Uterus (tissue), 4 donors: ENCODE measurements around the gene ANGPT4. TPM values are rescaled to one million over a fixed set of nuclear protein-coding genes. Genes with fewer than 3 reads are reported as not detected.

Experiments
- DNase-seq, 2 donors: peaks; one replicate each; pipeline ENCODE4 v3.0.0-alpha.2; 2019 to 2020
- H3K27ac ChIP-seq, 2 donors: fragments of 200-600 bp; sonication (generic); 1 replicate in 1 of 2; 2 replicates in 1 of 2; pipeline ENCODE4 v1.5.1; 2016 to 2018
- H3K27me3 ChIP-seq, 2 donors: fragments of 200-600 bp; sonication (generic); one replicate each; pipeline ENCODE4 v1.5.1; 2018 to 2019; ENCODE audit warnings: control low read depth in 1 of 2
- H3K36me3 ChIP-seq, 2 donors: fragments of 200-600 bp; sonication (generic); one replicate each; pipeline ENCODE4 v1.5.1; 2019; ENCODE audit warnings: control low read depth in 1 of 2
- H3K4me1 ChIP-seq, 2 donors: fragments of 200-600 bp; sonication (generic); one replicate each; pipeline ENCODE4 v1.5.1; 2018 to 2019; ENCODE audit warnings: control low read depth in 1 of 2
- H3K4me3 ChIP-seq, 2 donors: fragments of 200-600 bp; sonication (generic); 1 replicate in 1 of 2; 2 replicates in 1 of 2; pipeline ENCODE4 v1.5.1; 2018 to 2019; ENCODE audit warnings: mild to moderate bottlenecking in 1 of 2
- H3K9me3 ChIP-seq, 2 donors: fragments of 200-600 bp; sonication (generic); one replicate each; pipeline ENCODE4 v1.5.1; 2019; ENCODE audit warnings: control low read depth in 1 of 2
- POLR2A ChIP-seq, 2 donors: fragments of 450-650 bp; IDR thresholded peaks; one replicate each; pipeline ENCODE4 v1.6.1; 2016; ENCODE audit warnings: antibody characterized with exemption in 2 of 2, mild to moderate bottlenecking in 1 of 2, moderate library complexity in 1 of 2
- intact Hi-C: fragments of 100-400 bp; cut with DNase I; formaldehyde crosslinking; loops from one replicate; pipeline ENCODE4 v1.15.1; 2023; ENCODE audit warnings: low total_unique reads
- total RNA-seq, 4 donors: library from RNA; depleted of rRNA in 3 of 4; stranded (reverse); fragments of >200 nt in 3 of 4; gene quantifications; one replicate each; pipeline versions ENCODE4 v1.1.0 to v1.2.4, GENCODE V29; 2014 to 2023
- TF ChIP-seq, protein P1 (sequence below), 4 experiments: fragments of 200-600 bp in 2 of 4; fragments of 450-650 bp in 2 of 4; sonication (generic) in 2 of 4; IDR thresholded peaks; one replicate each; pipeline ENCODE4 v1.5.1; 2016 to 2019; ENCODE audit warnings: antibody characterized with exemption in 4 of 4, mild to moderate bottlenecking in 2 of 4, moderate library complexity in 1 of 4
- donor health status: DM: yes; HTN: yes; CAD: no.

The ANGPT4 gene
- total RNA-seq, 4 donors from 2014 or later, result 0.55 to 8.8 (median 3.8) TPM

DNA sequence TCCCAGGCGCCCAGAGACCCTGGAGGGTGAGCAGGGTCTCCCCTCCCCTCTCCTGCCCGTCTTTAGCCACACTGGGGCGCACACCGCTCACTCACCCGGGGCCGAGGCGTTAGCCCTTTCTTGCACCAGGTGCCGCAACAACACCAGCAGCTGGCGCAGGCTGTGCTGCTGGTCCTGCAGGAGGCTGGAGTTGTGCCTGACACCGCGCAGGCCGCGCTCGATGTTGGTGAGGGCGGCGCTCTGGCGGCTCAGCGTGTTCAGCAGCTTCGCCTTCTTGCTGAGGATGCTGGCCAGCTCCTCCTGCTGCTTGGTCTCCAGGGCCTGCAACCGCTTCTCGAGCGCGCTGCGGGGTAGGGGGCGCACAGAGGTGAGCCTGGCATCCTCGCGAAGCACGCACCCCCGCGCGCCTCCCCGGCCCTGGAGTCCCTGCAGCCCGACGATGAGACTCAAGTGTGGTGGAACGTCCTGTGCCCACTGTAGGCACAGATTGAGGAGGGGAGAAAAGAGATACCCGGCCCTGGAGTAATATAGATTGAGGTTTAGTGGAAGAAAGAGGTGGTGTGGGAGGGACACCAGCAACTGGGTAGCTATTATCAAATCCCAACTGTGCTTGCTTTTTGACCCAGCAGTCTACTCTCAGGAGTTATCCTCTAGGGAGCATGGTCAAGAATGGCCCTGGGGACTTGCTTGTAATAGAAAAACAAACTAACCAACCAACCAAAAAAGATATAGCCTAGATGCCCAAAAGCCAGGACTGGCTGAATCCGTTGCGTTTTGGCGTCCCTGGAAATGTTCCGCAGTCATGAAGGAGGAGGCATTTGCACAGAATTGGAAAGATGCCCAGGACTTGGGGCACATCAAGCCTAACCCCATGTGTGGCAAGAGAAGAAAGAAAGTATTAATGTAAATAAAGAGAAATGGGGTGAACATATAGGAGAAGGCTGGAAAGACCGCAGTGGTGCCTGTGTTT is 30.9 kb downstream of the ANGPT4 start:
- Histone ChIP-seq H3K27me3 (no peaks in the 10 kb centered on the region), H3K36me3 (no peaks in the 10 kb centered on the region), H3K27ac (no peak overlapping the region), H3K4me1 (peaks cover 0 to 4% of the 10 kb centered on the region in 2 donors), H3K4me3 (no peak overlapping the region), H3K9me3 (no peaks in the 10 kb centered on the region)
- intact Hi-C loops, result no loop called here
- DNase-seq, result peak in 1 of 2 donors; percentile 21
- TF ChIP-seq, protein P1, sequence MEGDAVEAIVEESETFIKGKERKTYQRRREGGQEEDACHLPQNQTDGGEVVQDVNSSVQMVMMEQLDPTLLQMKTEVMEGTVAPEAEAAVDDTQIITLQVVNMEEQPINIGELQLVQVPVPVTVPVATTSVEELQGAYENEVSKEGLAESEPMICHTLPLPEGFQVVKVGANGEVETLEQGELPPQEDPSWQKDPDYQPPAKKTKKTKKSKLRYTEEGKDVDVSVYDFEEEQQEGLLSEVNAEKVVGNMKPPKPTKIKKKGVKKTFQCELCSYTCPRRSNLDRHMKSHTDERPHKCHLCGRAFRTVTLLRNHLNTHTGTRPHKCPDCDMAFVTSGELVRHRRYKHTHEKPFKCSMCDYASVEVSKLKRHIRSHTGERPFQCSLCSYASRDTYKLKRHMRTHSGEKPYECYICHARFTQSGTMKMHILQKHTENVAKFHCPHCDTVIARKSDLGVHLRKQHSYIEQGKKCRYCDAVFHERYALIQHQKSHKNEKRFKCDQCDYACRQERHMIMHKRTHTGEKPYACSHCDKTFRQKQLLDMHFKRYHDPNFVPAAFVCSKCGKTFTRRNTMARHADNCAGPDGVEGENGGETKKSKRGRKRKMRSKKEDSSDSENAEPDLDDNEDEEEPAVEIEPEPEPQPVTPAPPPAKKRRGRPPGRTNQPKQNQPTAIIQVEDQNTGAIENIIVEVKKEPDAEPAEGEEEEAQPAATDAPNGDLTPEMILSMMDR (IDR thresholded peaks at IDR 0.05), result peak in 1 of 4 experiments; percentile 20
- TF ChIP-seq POLR2A (IDR thresholded peaks at IDR 0.05), result no peak

DNA sequence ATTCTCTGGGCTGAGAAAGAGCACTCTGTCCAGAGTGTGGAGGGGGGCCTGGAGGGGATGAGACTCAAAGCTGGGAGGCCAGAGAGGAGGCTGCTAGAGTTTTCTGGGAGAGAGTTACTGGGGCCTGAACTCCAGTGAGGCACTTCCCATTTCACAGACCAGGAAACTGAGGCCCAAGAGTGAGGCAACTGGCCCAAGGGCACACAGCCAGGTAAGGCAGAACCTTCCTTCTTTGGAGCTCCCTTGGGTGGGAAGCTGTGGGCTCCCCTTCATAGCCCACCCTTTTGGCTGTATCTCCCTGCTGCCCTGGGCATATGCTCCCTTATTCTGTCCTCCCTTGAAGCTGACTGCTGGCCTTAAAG is 34.4 kb downstream of the ANGPT4 start:
- H3K9me3 ChIP-seq, result no peaks in the 10 kb centered on the region
- no peak overlapping the region for H3K27ac ChIP-seq
- intact Hi-C loops, result no loop called here
- TF ChIP-seq, protein P1 (IDR thresholded peaks at IDR 0.05), result no peak
- TF ChIP-seq POLR2A (IDR thresholded peaks at IDR 0.05), result no peak
- no peaks in the 10 kb centered on the region for H3K27me3 ChIP-seq
- H3K36me3 ChIP-seq, result no peaks in the 10 kb centered on the region
- no peak overlapping the region for H3K4me3 ChIP-seq
- H3K4me1 ChIP-seq, result peaks cover 0 to 4% of the 10 kb centered on the region in 2 donors
- no peak for DNase-seq

DNA sequence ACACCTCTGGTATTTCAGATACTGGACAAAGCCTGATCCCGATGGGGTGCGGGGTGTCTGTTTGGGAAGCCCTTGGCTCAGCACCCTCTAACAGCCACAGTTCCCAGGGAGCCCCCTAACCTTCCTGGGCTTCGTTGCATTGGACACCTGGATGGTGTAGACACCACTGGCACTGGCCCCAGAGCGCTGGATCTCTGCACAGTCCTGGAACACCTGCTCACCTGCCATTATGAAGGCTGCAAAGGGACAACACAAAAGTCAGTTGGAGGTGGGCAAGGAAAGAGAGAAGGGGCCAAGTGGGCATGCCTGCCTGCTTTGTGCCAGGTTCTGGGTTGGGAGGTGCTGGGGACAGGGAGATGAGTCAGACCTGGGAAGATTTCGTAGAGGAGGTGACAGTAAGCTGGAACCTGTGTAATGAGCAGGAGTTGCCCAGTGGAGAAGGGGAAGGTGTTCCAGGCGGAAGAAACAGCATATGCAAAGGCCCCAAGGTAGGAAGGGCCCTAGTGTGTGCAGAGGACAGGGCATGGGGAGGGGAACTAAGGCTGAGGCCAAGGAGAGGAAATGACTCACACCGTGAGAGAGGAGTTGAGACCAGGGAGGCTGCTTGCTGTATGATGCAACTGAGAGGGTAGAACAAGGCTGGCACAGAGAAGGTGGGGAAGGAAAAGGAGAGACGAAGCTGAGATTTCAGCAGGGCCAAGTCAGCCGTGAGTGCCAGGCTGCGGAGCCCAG is 34.9 kb downstream of the ANGPT4 start:
- Histone ChIP-seq H3K36me3 (no peaks in the 10 kb centered on the region), H3K9me3 (no peaks in the 10 kb centered on the region), H3K4me1 (peaks cover 0 to 4% of the 10 kb centered on the region in 2 donors), H3K27ac (no peak overlapping the region), H3K4me3 (no peak overlapping the region), H3K27me3 (no peaks in the 10 kb centered on the region)
- TF ChIP-seq POLR2A (IDR thresholded peaks at IDR 0.05), result no peak
- TF ChIP-seq, protein P1 (IDR thresholded peaks at IDR 0.05), result no peak
- DNase-seq, result no peak
- intact Hi-C loops, result no loop called here

GRCh38 chr20:879626-880025 is 36.5 kb downstream of the ANGPT4 start:
- Histone ChIP-seq H3K27ac (no peak overlapping the region), H3K36me3 (no peaks in the 10 kb centered on the region), H3K4me1 (no peaks in the 10 kb centered on the region), H3K27me3 (no peaks in the 10 kb centered on the region), H3K4me3 (no peak overlapping the region), H3K9me3 (no peaks in the 10 kb centered on the region)
- DNase-seq, result no peak
- intact Hi-C loops, result no loop called here
- no peak for TF ChIP-seq POLR2A (IDR thresholded peaks at IDR 0.05)
- TF ChIP-seq, protein P1 (IDR thresholded peaks at IDR 0.05), result no peak
